HG03432 (cell line): Measurements from ENCODE around the gene TMA7.
A peak's percentile ranks its signal among the peaks of the same experiment; 100 is the strongest.
"Not testable (repeated sequence)": the region's sequence is repeated elsewhere in the genome, so short reads cannot be mapped to it uniquely, and the experiment has no call there.

Experiments
- ATAC-seq: cut with Tn5 transposase; IDR thresholded peaks from one replicate; pipeline ENCODE4 v1.9.1; 2021; ENCODE audit warnings: mild to moderate bottlenecking, moderate library complexity; ENCODE audit not compliant: unreplicated experiment

TMA7 gene

GRCh38 chr3:48435774-48436476 lies 4.1 kb upstream of the TMA7 start:
- peak; percentile 31 for ATAC-seq

GRCh38 chr3:48436477-48436787 lies 3.6 kb upstream of the TMA7 start:
- no peak for ATAC-seq

- no peak for ATAC-seq
These were observed 3.2 kb upstream of the TMA7 start for GRCh38 chr3:48436855-48437254.

- ATAC-seq: no peak
These were observed 2.2 kb upstream of the TMA7 start for GRCh38 chr3:48437812-48438211.

GRCh38 chr3:48440590-48440958 lies 517 bp downstream of the TMA7 start:
- peak; percentile 7 for ATAC-seq

- ATAC-seq: no peak
These were observed 1.9 kb downstream of the TMA7 start for GRCh38 chr3:48441940-48442339.

GRCh38 chr3:48445277-48445882 lies 5.3 kb downstream of the TMA7 start:
- no peak for ATAC-seq

- ATAC-seq: no peak
These were observed 6.0 kb downstream of the TMA7 start for GRCh38 chr3:48446043-48446424.

GRCh38 chr3:48446425-48447193 lies 6.6 kb downstream of the TMA7 start, which contains the start of gene ATRIP:
Gene ATRIP, plus strand, starts transcription at chr3:48446737. Its CDS starts 109 bp downstream, at chr3:48446846.
- ATAC-seq: peak; percentile 90

- no peak for ATAC-seq
These were observed 11.2 kb downstream of the TMA7 start for GRCh38 chr3:48451270-48451669.

GRCh38 chr3:48456456-48456855 lies 16.4 kb downstream of the TMA7 start:
- no peak for ATAC-seq

GRCh38 chr3:48459331-48459730 lies 19.3 kb downstream of the TMA7 start:
- no peak for ATAC-seq

- no peak for ATAC-seq
These were observed 19.9 kb downstream of the TMA7 start for GRCh38 chr3:48459773-48460516.

- no peak for ATAC-seq
These were observed 20.5 kb downstream of the TMA7 start for GRCh38 chr3:48460517-48460902.

GRCh38 chr3:48461767-48462166 lies 21.7 kb downstream of the TMA7 start:
- ATAC-seq: not testable (repeated sequence)

GRCh38 chr3:48463703-48464102 lies 23.6 kb downstream of the TMA7 start:
- no peak for ATAC-seq

GRCh38 chr3:48464713-48465221 lies 24.7 kb downstream of the TMA7 start:
- ATAC-seq: no peak

GRCh38 chr3:48465237-48465530 lies 25.1 kb downstream of the TMA7 start:
- ATAC-seq: no peak

- ATAC-seq: peak; percentile 85
These were observed 25.7 kb downstream of the TMA7 start for GRCh38 chr3:48465531-48466378.

- ATAC-seq: peak; percentile 1
These were observed 26.5 kb downstream of the TMA7 start for GRCh38 chr3:48466386-48467109.
